Measurements from ENCODE around the gene STOX2.

Gene STOX2

GRCh38 chr4:183875251-183875825 lies 29.8 kb upstream of the STOX2 start:
- H3K4me3 ChIP-seq (ENCODE audit: low read length) = no peak overlapping the region
- no peak for TF ChIP-seq CTCF (conservative IDR thresholded peaks at IDR 0.05; ENCODE audit: low read length)
- no peak for DNase-seq (ENCODE audit: low read depth)

GRCh38 chr4:183876268-183876934 lies 28.7 kb upstream of the STOX2 start:
- peak; percentile 37 for DNase-seq (ENCODE audit: low read depth)
- no peak for TF ChIP-seq CTCF (conservative IDR thresholded peaks at IDR 0.05; ENCODE audit: low read length)
- H3K4me3 ChIP-seq (ENCODE audit: low read length) = peak overlapping the region; percentile 54

DNA sequence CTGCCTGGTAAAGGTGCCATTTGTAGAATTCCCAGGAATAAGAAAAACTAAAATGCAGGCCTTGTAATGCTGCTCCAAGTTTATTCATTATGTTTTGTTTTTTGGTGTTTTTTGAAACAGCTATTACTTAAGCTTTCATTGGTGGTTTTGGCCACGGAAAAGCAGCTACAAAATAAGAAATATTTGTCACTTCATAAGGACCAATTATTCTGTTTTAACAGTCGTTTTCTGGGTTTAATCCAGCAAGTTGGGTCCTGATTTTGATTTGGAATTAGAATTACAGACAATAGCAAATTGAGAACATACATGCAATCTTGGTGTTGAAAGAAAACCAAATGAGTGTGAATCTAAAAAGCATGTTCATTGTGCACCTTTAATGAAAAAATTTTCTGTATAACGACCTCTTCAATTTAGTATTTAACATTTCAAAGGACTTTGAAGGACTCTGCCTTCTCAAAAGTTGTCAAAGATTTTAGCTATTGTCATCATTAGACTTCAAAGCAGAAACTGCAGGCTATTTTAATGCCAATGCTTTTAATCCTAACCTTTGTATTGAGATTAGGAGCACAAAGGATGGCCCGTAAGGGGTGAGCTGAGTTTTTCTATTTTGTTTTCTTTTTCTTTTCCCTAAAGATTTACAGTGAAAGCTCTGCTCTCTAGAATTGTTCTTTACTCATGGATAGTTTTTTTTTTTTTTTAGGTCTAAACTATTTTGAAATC lies 26.7 kb upstream of the STOX2 start:
- DNase-seq (ENCODE audit: low read depth) = no peak
- no peak for TF ChIP-seq CTCF (conservative IDR thresholded peaks at IDR 0.05; ENCODE audit: low read length)

GRCh38 chr4:183885205-183885720 lies 19.8 kb upstream of the STOX2 start:
- no peak for TF ChIP-seq CTCF (conservative IDR thresholded peaks at IDR 0.05; ENCODE audit: low read length)
- no peak overlapping the region for H3K4me3 ChIP-seq (ENCODE audit: low read length)
- no peak for DNase-seq (ENCODE audit: low read depth)

More for the DNA sequence above, 26.7 kb upstream of the STOX2 start:
- no peak overlapping the region for H3K4me3 ChIP-seq (ENCODE audit: low read length)

GRCh38 chr4:183887351-183887750 lies 17.8 kb upstream of the STOX2 start:
- DNase-seq (ENCODE audit: low read depth) = no peak
- no peak overlapping the region for H3K4me3 ChIP-seq (ENCODE audit: low read length)
- no peak for TF ChIP-seq CTCF (conservative IDR thresholded peaks at IDR 0.05; ENCODE audit: low read length)

DNA sequence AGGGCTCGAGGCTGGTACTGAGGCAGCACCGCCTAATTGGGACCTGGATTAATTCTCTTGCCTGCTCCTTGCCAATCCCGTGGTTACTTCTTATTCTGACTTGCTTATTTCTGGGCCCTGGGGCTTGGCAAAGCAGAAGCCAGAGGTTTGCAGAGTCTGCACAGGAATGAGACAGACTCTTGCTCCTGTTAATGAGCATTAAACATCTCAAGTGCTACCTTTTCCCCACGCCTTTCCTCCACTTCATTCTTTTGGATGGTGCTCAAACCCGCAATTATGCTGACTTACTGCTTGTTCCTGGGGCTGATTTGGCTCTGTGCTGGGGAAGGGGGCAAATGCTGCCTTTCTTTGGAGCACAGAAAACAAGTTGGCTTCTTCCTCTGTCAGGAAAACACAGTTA lies 16.5 kb upstream of the STOX2 start:
- no peak for DNase-seq (ENCODE audit: low read depth)
- no peak for TF ChIP-seq CTCF (conservative IDR thresholded peaks at IDR 0.05; ENCODE audit: low read length)
- no peak overlapping the region for H3K4me3 ChIP-seq (ENCODE audit: low read length)

All from AG10803 (cell line).